Endothelial cell of umbilical vein (primary cell): Measurements from ENCODE around the gene LIPM. TPM values are rescaled to one million over a fixed set of nuclear protein-coding genes. Genes with fewer than 3 reads are reported as not detected.

ENCODE experiments used
- BruUV-seq: library from RNA; stranded (reverse); fragments of 400-500 nt; replicated peaks from 2 replicates; lab custom pipeline; 2021; lab: Mats Ljungman, UMichigan
- CTCF ChIA-PET: fragments of 300-600, 350-600 bp; sonication (Branson Sonifier 250); formaldehyde crosslinking; loops from one replicate; lab custom pipeline; 2021; ENCODE audit warnings: antibody characterized with exemption, inconsistent platforms; lab: Charles Lee
- POLR2A ChIA-PET: fragments of 300-600, 350-600 bp; sonication (Branson Sonifier 250); formaldehyde crosslinking; loops from one replicate; lab custom pipeline; 2021; ENCODE audit warnings: antibody characterized with exemption, inconsistent platforms; lab: Charles Lee
- DNase-seq: peaks from one replicate; pipeline ENCODE4 v3.0.0-alpha.2; 2011; ENCODE audit warnings: low read depth, low spot score
- FAIRE-seq: peaks from 2 replicates; lab custom pipeline; 2011; peaks lifted over from hg19 to GRCh38; lab: Jason Lieb, UNC
- H2AFZ ChIP-seq: 2 replicates; pipeline ENCODE4 v1.6.0; 2012; ENCODE audit warnings: low read depth, low read length, control low read depth, inconsistent platforms
- H3K27ac ChIP-seq: 2 replicates; pipeline ENCODE4 v1.5.1; 2011; ENCODE audit warnings: low read depth, mild to moderate bottlenecking, control low read depth, low read length, moderate library complexity; ENCODE audit not compliant: insufficient read depth
- H3K27me3 ChIP-seq, 2 experiments: 2 replicates each; pipeline versions ENCODE4 v1.6.0 to v1.6.1; 2011; ENCODE audit warnings: low read length in 2 of 2, mixed read lengths in 1 of 2; ENCODE audit not compliant: control insufficient read depth in 2 of 2, insufficient read depth in 2 of 2
- H3K36me3 ChIP-seq, 2 experiments: 2 replicates in 1 of 2; 3 replicates in 1 of 2; pipeline ENCODE4 v1.5.1; 2011; ENCODE audit warnings: low read length in 2 of 2, mild to moderate bottlenecking in 1 of 2, moderate library complexity in 1 of 2; ENCODE audit not compliant: control insufficient read depth in 2 of 2, insufficient read depth in 2 of 2; ENCODE audit errors: extremely low read depth in 1 of 2
- H3K4me1 ChIP-seq: 3 replicates; pipeline ENCODE4 v1.5.1; 2011; ENCODE audit warnings: mild to moderate bottlenecking, low read length; ENCODE audit not compliant: control insufficient read depth, insufficient read depth; ENCODE audit errors: extremely low read depth
- H3K4me2 ChIP-seq: 2 replicates; pipeline ENCODE4 v1.6.1; 2011; ENCODE audit warnings: low read length, control low read depth, mixed read lengths; ENCODE audit not compliant: insufficient read depth
- H3K4me3 ChIP-seq, 3 experiments: fragments of 200-600 bp in 1 of 3; sonication (generic), shearing (Covaris generic) in 1 of 3; replicated peaks in 1 of 3; 2 replicates each; pipeline ENCODE4 v1.5.1; 2011 to 2016; ENCODE audit warnings: control low read depth in 3 of 3, low read length in 3 of 3, mild to moderate bottlenecking in 2 of 3, inconsistent platforms in 1 of 3, low read depth in 1 of 3, moderate library complexity in 1 of 3; ENCODE audit not compliant: insufficient read depth in 1 of 3
- H3K79me2 ChIP-seq: 2 replicates; pipeline ENCODE4 v1.6.0; 2012; ENCODE audit warnings: low read length, inconsistent platforms; ENCODE audit not compliant: control insufficient read depth, insufficient read depth
- H3K9ac ChIP-seq: replicated peaks from 2 replicates; pipeline ENCODE3; 2011; ENCODE audit warnings: low read length, control low read depth; ENCODE audit not compliant: insufficient read depth; ENCODE audit errors: extremely low read depth
- H3K9me1 ChIP-seq: replicated peaks from 3 replicates; pipeline ENCODE4 v1.6.0; 2011; ENCODE audit warnings: mild to moderate bottlenecking, low read length; ENCODE audit not compliant: control insufficient read depth, insufficient read depth; ENCODE audit errors: extremely low read depth
- H3K9me3 ChIP-seq: replicated peaks from 2 replicates; pipeline ENCODE4 v1.5.1; 2012; ENCODE audit warnings: low read length, inconsistent platforms; ENCODE audit not compliant: control insufficient read depth, insufficient read depth
- H4K20me1 ChIP-seq: replicated peaks from 2 replicates; pipeline ENCODE3; 2011; ENCODE audit warnings: mild to moderate bottlenecking, low read length; ENCODE audit not compliant: control insufficient read depth, insufficient read depth; ENCODE audit errors: extremely low read depth
- GATA2 ChIP-seq: IDR thresholded peaks from 2 replicates; pipeline ENCODE4 v1.7.0; 2011; ENCODE audit warnings: low read depth, mild to moderate bottlenecking, moderate library complexity, mixed read lengths, low read length; ENCODE audit not compliant: insufficient read length, insufficient read depth
- MAX ChIP-seq: IDR thresholded peaks from 2 replicates; pipeline ENCODE4 v1.6.1; 2011; ENCODE audit not compliant: insufficient read depth, insufficient read length
- POLR2A ChIP-seq: IDR thresholded peaks from 2 replicates; pipeline ENCODE4 v1.6.1; 2012; ENCODE audit warnings: low read depth, mild to moderate bottlenecking, control low read depth, low read length
- dilution Hi-C: fragments of 300-500 bp; cut with MboI; formaldehyde crosslinking; loops from one replicate; pipeline ENCODE4 v1.15.0; 2019; ENCODE audit warnings: low sequenced_read_pairs; ENCODE audit not compliant: extremely low pct_ligation_motif_present
- intact Hi-C: fragments of 100-400 bp; cut with micrococcal nuclease; formaldehyde crosslinking; loops from one replicate; pipeline ENCODE4 v1.10.0; 2022
- polyA plus RNA-seq, 4 experiments: library from polyadenylated mRNA; depleted of rRNA in 3 of 4; stranded (reverse) in 3 of 4; unstranded in 1 of 4; fragments of >200 nt; gene quantifications; 2 replicates each; pipeline versions ENCODE4 v1.2.1 to v1.2.3, GENCODE V29; 2011 to 2012; ENCODE audit warnings: missing spikeins in 1 of 4
- total RNA-seq: library from RNA; stranded (reverse); gene quantifications from 2 replicates; pipeline ENCODE4 v1.2.3, GENCODE V29; 2021
- TF ChIP-seq, protein P1 (sequence below), 2 donors: IDR thresholded peaks; 1 replicate in 1 of 2; 2 replicates in 1 of 2; pipeline ENCODE4 v1.5.1; 2011; ENCODE audit warnings: low read length in 2 of 2, mild to moderate bottlenecking in 2 of 2, moderate library complexity in 2 of 2, control low read depth in 1 of 2, inconsistent platforms in 1 of 2, low read depth in 1 of 2; ENCODE audit not compliant: insufficient read depth in 1 of 2; ENCODE audit errors: extremely low read depth in 1 of 2

LIPM gene
- total and polyA plus RNA-seq, 2 donors (not counting 3 experiments of a cell fraction or from before 2014, with no cell fraction given), result not detected

DNA sequence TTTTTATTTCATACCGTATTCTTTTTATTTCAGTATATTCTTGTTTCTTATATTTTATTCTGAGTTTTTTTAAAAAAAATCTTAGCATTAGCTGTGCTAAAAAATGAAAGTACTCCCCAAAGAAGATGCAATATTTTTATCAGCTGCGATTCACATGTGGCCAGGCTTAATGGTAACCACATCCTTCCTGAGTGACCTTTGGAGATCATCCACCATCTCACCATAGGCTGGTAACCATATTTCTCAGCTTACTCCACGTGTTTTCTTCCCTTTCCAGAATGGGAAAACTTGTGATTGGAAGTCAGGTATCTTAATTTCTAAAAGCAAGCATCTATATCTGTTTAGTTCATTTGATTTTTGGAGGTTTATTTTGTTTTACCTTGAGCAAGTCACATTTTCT is 18.8 kb upstream of the LIPM start:
- Histone ChIP-seq H3K79me2 (no peaks in the 10 kb centered on the region), H3K9me3 (no peaks in the 10 kb centered on the region), H4K20me1 (no peaks in the 10 kb centered on the region), H3K4me3 (no peak overlapping the region), H3K36me3 (no peaks in the 10 kb centered on the region), H2AFZ (no peak overlapping the region), H3K4me2 (no peak overlapping the region), H3K4me1 (peaks cover 4% of the 10 kb centered on the region), H3K9ac (no peak overlapping the region), H3K27me3 (no peaks in the 10 kb centered on the region), H3K9me1 (no peaks in the 10 kb centered on the region), H3K27ac (no peak overlapping the region)
- dilution Hi-C loops (no loop called here), intact Hi-C loops (no loop called here)
- DNase-seq (no peak), FAIRE-seq (peak; percentile 18)
- ChIA-PET POLR2A (no interaction called here), CTCF (no interaction called here)
- no TSS peak for BruUV-seq
- peak; percentile 17 for TF ChIP-seq GATA2
- TF ChIP-seq, protein P1, sequence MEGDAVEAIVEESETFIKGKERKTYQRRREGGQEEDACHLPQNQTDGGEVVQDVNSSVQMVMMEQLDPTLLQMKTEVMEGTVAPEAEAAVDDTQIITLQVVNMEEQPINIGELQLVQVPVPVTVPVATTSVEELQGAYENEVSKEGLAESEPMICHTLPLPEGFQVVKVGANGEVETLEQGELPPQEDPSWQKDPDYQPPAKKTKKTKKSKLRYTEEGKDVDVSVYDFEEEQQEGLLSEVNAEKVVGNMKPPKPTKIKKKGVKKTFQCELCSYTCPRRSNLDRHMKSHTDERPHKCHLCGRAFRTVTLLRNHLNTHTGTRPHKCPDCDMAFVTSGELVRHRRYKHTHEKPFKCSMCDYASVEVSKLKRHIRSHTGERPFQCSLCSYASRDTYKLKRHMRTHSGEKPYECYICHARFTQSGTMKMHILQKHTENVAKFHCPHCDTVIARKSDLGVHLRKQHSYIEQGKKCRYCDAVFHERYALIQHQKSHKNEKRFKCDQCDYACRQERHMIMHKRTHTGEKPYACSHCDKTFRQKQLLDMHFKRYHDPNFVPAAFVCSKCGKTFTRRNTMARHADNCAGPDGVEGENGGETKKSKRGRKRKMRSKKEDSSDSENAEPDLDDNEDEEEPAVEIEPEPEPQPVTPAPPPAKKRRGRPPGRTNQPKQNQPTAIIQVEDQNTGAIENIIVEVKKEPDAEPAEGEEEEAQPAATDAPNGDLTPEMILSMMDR (IDR thresholded peaks at IDR 0.05; ENCODE audit: extremely low read depth in 1 of 2, insufficient read depth in 1 of 2, low read depth in 1 of 2, low read length in 2 of 2), result no peak

DNA sequence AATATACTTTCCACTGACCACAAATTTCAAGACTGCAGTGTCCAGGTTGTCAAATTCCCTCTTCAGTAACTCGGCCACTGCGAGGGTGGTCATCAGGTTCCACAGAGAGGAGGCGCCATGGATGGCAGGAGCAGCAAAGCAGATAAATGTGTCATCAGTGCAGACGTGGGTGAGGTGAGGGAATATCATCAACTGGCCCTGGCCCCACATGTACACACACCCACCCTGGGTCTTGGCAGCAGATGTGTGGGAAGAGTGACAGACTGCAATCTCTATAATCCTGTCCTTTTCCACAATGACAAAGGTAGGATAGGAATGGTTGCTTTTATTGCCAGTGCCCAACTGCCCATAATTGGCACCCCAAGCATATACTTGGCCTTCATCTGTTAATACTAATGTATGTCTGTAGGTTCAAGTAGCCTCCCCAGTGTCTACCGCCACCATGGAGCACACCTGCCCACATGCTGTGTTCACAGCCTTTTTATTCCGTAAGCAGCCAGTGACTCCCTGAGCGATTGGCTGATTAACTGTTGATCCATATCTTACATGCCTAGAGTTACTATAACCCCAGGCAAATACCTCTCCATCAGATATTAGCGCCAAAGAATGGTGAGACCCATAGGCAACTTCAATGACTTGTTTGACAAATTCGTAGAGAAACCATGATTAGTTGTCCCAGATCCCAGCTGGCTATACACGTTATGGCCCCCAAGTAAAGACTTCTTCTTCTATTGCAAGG is 16.3 kb upstream of the LIPM start:
- H4K20me1 ChIP-seq, result no peaks in the 10 kb centered on the region
- ChIA-PET POLR2A (no interaction called here), CTCF (interaction anchor here (1.0 to 3.0 kb wide), 2 partner anchors 203 to 221 kb away, joined by 7 to 11 read pairs; partner anchors contain the start of gene RNLS)
- FAIRE-seq (no peak), DNase-seq (no peak)
- TF ChIP-seq MAX (no peak), POLR2A (no peak)
- TF ChIP-seq, protein P1 (IDR thresholded peaks at IDR 0.05; ENCODE audit: extremely low read depth in 1 of 2, insufficient read depth in 1 of 2, low read depth in 1 of 2, low read length in 2 of 2), result no peak
- BruUV-seq, result no TSS peak
- no peaks in the 10 kb centered on the region for H3K9me3 ChIP-seq
- no peaks in the 10 kb centered on the region for H3K36me3 ChIP-seq
- no peak overlapping the region for H3K4me3 ChIP-seq
- no peak overlapping the region for H3K4me2 ChIP-seq
- no peaks in the 10 kb centered on the region for H3K27me3 ChIP-seq
- no peak overlapping the region for H3K9ac ChIP-seq
- H2AFZ ChIP-seq, result no peak overlapping the region
- H3K4me1 ChIP-seq, result peaks cover 4% of the 10 kb centered on the region
- intact Hi-C loops (no loop called here), dilution Hi-C loops (no loop called here)
- no peaks in the 10 kb centered on the region for H3K9me1 ChIP-seq
- no peaks in the 10 kb centered on the region for H3K79me2 ChIP-seq
- H3K27ac ChIP-seq, result no peak overlapping the region
